ENCODE data around the gene PCAT6. TPM values are rescaled to one million over a fixed set of nuclear protein-coding genes. Genes with fewer than 3 reads are reported as not detected.

PCAT6 gene
- total RNA-seq, 1 experiment from 2014 or later, result 2.2 TPM

- CTCF ChIA-PET, result no interaction called here
- TF ChIP-seq SIN3A (IDR thresholded peaks at IDR 0.05; ENCODE audit: borderline replicate concordance, insufficient read depth, low read depth, low read length) (no peak), TCF7L2 (IDR thresholded peaks at IDR 0.05; ENCODE audit: low read depth, low read length) (no peak), REST (IDR thresholded peaks at IDR 0.05; ENCODE audit: insufficient read depth in 1 of 2, low read depth in 2 of 2, low read length in 1 of 2) (no peak), CTCF (IDR thresholded peaks at IDR 0.05) (no peak), POLR2AphosphoS5 (IDR thresholded peaks at IDR 0.05; ENCODE audit: low read depth, low read length) (no peak)
- in situ Hi-C loops (cut with HindIII; ENCODE audit: low pct_unique_long_range_greater_than_20kb, low sequenced_read_pairs), result no loop called here
Observed at GRCh38 chr1:202788800-202789199, 22.0 kb upstream of the PCAT6 start.

GRCh38 chr1:202791077-202791747 lies 19.5 kb upstream of the PCAT6 start:
- CTCF ChIA-PET, result no interaction called here
- POLR2A ChIA-PET, result no interaction called here
- intact Hi-C loops (cut with micrococcal nuclease; ENCODE audit: unreplicated experiment), result no loop called here
- Histone ChIP-seq H3K4me1 (ENCODE audit: control insufficient read depth, insufficient read depth, low read length) (peaks cover 9% of the 10 kb centered on the region), H3K27me3 (ENCODE audit: control insufficient read depth, insufficient read depth, low read length) (no peaks in the 10 kb centered on the region), H3K36me3 (ENCODE audit: control insufficient read depth, insufficient read depth, low read length) (no peaks in the 10 kb centered on the region), H3K9me3 (ENCODE audit: control insufficient read depth, insufficient read depth, low read depth, low read length) (no peaks in the 10 kb centered on the region), H3K4me3 (ENCODE audit: low read depth in 2 of 2, low read length in 2 of 2) (no peak overlapping the region), H3K27ac (ENCODE audit: low read length) (no peak overlapping the region)
- no TSS peak for BruUV-seq (replicated peaks)
- in situ Hi-C loops (cut with HindIII; ENCODE audit: low pct_unique_long_range_greater_than_20kb, low sequenced_read_pairs), result no loop called here
- DNase-seq (ENCODE audit: low read depth, low spot score), result no peak
- TF ChIP-seq CTCF (IDR thresholded peaks at IDR 0.05), result no peak
- no peak for TF ChIP-seq POLR2AphosphoS5 (IDR thresholded peaks at IDR 0.05; ENCODE audit: low read depth, low read length)
- no peak for TF ChIP-seq REST (IDR thresholded peaks at IDR 0.05; ENCODE audit: insufficient read depth in 1 of 2, low read depth in 2 of 2, low read length in 1 of 2)
- no peak for ATAC-seq

More at GRCh38 chr1:202788800-202789199, 22.0 kb upstream of the PCAT6 start:
- intact Hi-C loops (cut with micrococcal nuclease; ENCODE audit: unreplicated experiment), result no loop called here
- no peaks in the 10 kb centered on the region for H3K36me3 ChIP-seq (ENCODE audit: control insufficient read depth, insufficient read depth, low read length)
- POLR2A ChIA-PET, result no interaction called here
- BruUV-seq (replicated peaks), result no TSS peak
- H3K9me3 ChIP-seq (ENCODE audit: control insufficient read depth, insufficient read depth, low read depth, low read length), result no peaks in the 10 kb centered on the region
- DNase-seq (ENCODE audit: low read depth, low spot score) (no peak), ATAC-seq (no peak)
- no peaks in the 10 kb centered on the region for H3K27me3 ChIP-seq (ENCODE audit: control insufficient read depth, insufficient read depth, low read length)
- H3K4me3 ChIP-seq (ENCODE audit: low read depth in 2 of 2, low read length in 2 of 2), result no peak overlapping the region
- H3K4me1 ChIP-seq (ENCODE audit: control insufficient read depth, insufficient read depth, low read length), result peaks cover 3% of the 10 kb centered on the region
- H3K27ac ChIP-seq (ENCODE audit: low read length), result no peak overlapping the region

Measured in Panc1 (cell line).